GM19238 (cell line): ENCODE data around the gene SV2B.

ENCODE experiments used
- DNase-seq: peaks from one replicate; pipeline ENCODE4 v3.0.0; 2011; ENCODE audit warnings: low spot score; ENCODE audit not compliant: insufficient read length

The SV2B gene

GRCh38 chr15:91136386-91136923 lies 36.4 kb downstream of the SV2B start:
- no peak for DNase-seq

GRCh38 chr15:91140601-91141000 lies 40.5 kb downstream of the SV2B start:
- no peak for DNase-seq

GRCh38 chr15:91141097-91141496 lies 41.0 kb downstream of the SV2B start:
- no peak for DNase-seq

- DNase-seq = no peak
Measured at GRCh38 chr15:91142106-91142744, 42.2 kb downstream of the SV2B start.

GRCh38 chr15:91142946-91143345 lies 42.9 kb downstream of the SV2B start:
- DNase-seq = no peak

- no peak for DNase-seq
Measured at GRCh38 chr15:91146728-91147127, 46.7 kb downstream of the SV2B start.

- no peak for DNase-seq
Measured at GRCh38 chr15:91148243-91148642, 48.2 kb downstream of the SV2B start.

GRCh38 chr15:91150502-91151160 lies 50.6 kb downstream of the SV2B start:
- DNase-seq = no peak

GRCh38 chr15:91151781-91152563 lies 51.9 kb downstream of the SV2B start:
- no peak for DNase-seq

- DNase-seq = no peak
Measured at GRCh38 chr15:91152896-91153581, 53.0 kb downstream of the SV2B start.

GRCh38 chr15:91153954-91154353 lies 53.9 kb downstream of the SV2B start:
- DNase-seq = no peak

GRCh38 chr15:91156175-91156726 lies 56.2 kb downstream of the SV2B start:
- no peak for DNase-seq

GRCh38 chr15:91158415-91159394 lies 58.6 kb downstream of the SV2B start:
- DNase-seq = no peak

GRCh38 chr15:91165850-91166249 lies 65.8 kb downstream of the SV2B start:
- DNase-seq = no peak

- no peak for DNase-seq
Measured at GRCh38 chr15:91168457-91168856, 68.4 kb downstream of the SV2B start.

- no peak for DNase-seq
Measured at GRCh38 chr15:91171334-91171733, 71.3 kb downstream of the SV2B start.

- DNase-seq = no peak
Measured at GRCh38 chr15:91182101-91182500, 82.0 kb downstream of the SV2B start.

- no peak for DNase-seq
Measured at GRCh38 chr15:91183596-91183995, 83.5 kb downstream of the SV2B start.

GRCh38 chr15:91184441-91184840 lies 84.4 kb downstream of the SV2B start:
- no peak for DNase-seq
